Measurements from ENCODE around the gene RBPMS2. TPM values are rescaled to one million over a fixed set of nuclear protein-coding genes. Genes with fewer than 3 reads are reported as not detected.

RBPMS2 gene
- total RNA-seq, 1 donor from 2014 or later: 4.8 TPM

- H3K9me3 Mint-ChIP-seq (ENCODE audit: unreplicated experiment): no peaks in the 10 kb centered on the region
- H3K27ac Mint-ChIP-seq (ENCODE audit: unreplicated experiment): no peak overlapping the region
- no peaks in the 10 kb centered on the region for H3K27me3 Mint-ChIP-seq (ENCODE audit: unreplicated experiment)
- no peak for DNase-seq (ENCODE audit: extremely low spot score, unreplicated experiment)
- H3K4me1 Mint-ChIP-seq (ENCODE audit: unreplicated experiment): peaks cover 36% of the 10 kb centered on the region
- H3K36me3 Mint-ChIP-seq (ENCODE audit: unreplicated experiment): peaks cover 6% of the 10 kb centered on the region
- TF ChIP-seq CTCF (IDR thresholded peaks at IDR 0.05): no peak
- no peak overlapping the region for H3K4me3 Mint-ChIP-seq (ENCODE audit: unreplicated experiment)
These were observed 80.6 kb downstream of the RBPMS2 start for GRCh38 chr15:64694816-64695215.

- Mint-ChIP-seq H3K9me3 (ENCODE audit: unreplicated experiment) (no peaks in the 10 kb centered on the region), H3K4me3 (ENCODE audit: unreplicated experiment) (no peak overlapping the region), H3K36me3 (ENCODE audit: unreplicated experiment) (peaks cover 11% of the 10 kb centered on the region), H3K27ac (ENCODE audit: unreplicated experiment) (no peak overlapping the region), H3K4me1 (ENCODE audit: unreplicated experiment) (peaks cover 20% of the 10 kb centered on the region), H3K27me3 (ENCODE audit: unreplicated experiment) (no peaks in the 10 kb centered on the region)
- no peak for TF ChIP-seq CTCF (IDR thresholded peaks at IDR 0.05)
- DNase-seq (ENCODE audit: extremely low spot score, unreplicated experiment): no peak
These were observed 82.3 kb downstream of the RBPMS2 start for GRCh38 chr15:64693134-64693533.

- no peak for DNase-seq (ENCODE audit: extremely low spot score, unreplicated experiment)
- H3K27ac Mint-ChIP-seq (ENCODE audit: unreplicated experiment): no peak overlapping the region
- no peak for TF ChIP-seq CTCF (IDR thresholded peaks at IDR 0.05)
- H3K4me3 Mint-ChIP-seq (ENCODE audit: unreplicated experiment): no peak overlapping the region
- no peaks in the 10 kb centered on the region for H3K9me3 Mint-ChIP-seq (ENCODE audit: unreplicated experiment)
- peaks cover 9% of the 10 kb centered on the region for H3K4me1 Mint-ChIP-seq (ENCODE audit: unreplicated experiment)
- peaks cover 17% of the 10 kb centered on the region for H3K36me3 Mint-ChIP-seq (ENCODE audit: unreplicated experiment)
- H3K27me3 Mint-ChIP-seq (ENCODE audit: unreplicated experiment): no peaks in the 10 kb centered on the region
These were observed 83.4 kb downstream of the RBPMS2 start for GRCh38 chr15:64691896-64692565.

- Mint-ChIP-seq H3K36me3 (ENCODE audit: unreplicated experiment) (peaks cover 19% of the 10 kb centered on the region), H3K27ac (ENCODE audit: unreplicated experiment) (no peak overlapping the region), H3K4me1 (ENCODE audit: unreplicated experiment) (peaks cover 4% of the 10 kb centered on the region), H3K9me3 (ENCODE audit: unreplicated experiment) (no peaks in the 10 kb centered on the region), H3K27me3 (ENCODE audit: unreplicated experiment) (no peaks in the 10 kb centered on the region), H3K4me3 (ENCODE audit: unreplicated experiment) (no peak overlapping the region)
- no peak for DNase-seq (ENCODE audit: extremely low spot score, unreplicated experiment)
- no peak for TF ChIP-seq CTCF (IDR thresholded peaks at IDR 0.05)
These were observed 84.7 kb downstream of the RBPMS2 start for GRCh38 chr15:64690578-64691296.

DNA sequence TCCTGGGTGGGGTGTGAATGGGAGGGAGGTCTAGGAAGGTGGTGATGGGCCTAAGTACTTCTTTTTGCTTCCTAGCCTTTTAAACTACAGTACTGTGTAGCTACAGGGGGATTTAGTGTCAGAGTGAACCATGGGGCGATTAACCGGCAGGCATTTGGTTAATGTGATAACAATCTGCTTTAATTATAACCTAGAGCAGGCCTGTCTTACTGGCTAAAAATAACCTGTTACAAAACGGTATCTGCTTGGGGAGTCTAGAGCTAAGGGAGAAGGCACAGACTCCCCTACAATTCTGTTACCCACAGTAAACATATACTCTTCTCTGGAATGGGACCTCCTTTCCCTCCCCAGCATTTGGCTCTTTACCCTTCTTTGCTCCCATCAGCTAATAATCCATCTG, 85.4 kb downstream of the RBPMS2 start:
- DNase-seq (ENCODE audit: extremely low spot score, unreplicated experiment): no peak
- Mint-ChIP-seq H3K36me3 (ENCODE audit: unreplicated experiment) (peaks cover 17% of the 10 kb centered on the region), H3K27me3 (ENCODE audit: unreplicated experiment) (no peaks in the 10 kb centered on the region), H3K27ac (ENCODE audit: unreplicated experiment) (no peak overlapping the region), H3K4me3 (ENCODE audit: unreplicated experiment) (no peak overlapping the region), H3K9me3 (ENCODE audit: unreplicated experiment) (no peaks in the 10 kb centered on the region), H3K4me1 (ENCODE audit: unreplicated experiment) (peaks cover 2% of the 10 kb centered on the region)
- TF ChIP-seq CTCF (IDR thresholded peaks at IDR 0.05): no peak

Data from osteocyte (in vitro differentiated cells).